Osteocyte (in vitro differentiated cells): ENCODE results near the gene ERP29. TPM values are rescaled to one million over a fixed set of nuclear protein-coding genes. Genes with fewer than 3 reads are reported as not detected.
"Not testable (repeated sequence)": the region's sequence is repeated elsewhere in the genome, so short reads cannot be mapped to it uniquely, and the experiment has no call there.

Experiments
- DNase-seq: peaks from one replicate; pipeline ENCODE4 v3.0.0; 2021; ENCODE audit warnings: mixed read lengths; ENCODE audit not compliant: unreplicated experiment; ENCODE audit errors: extremely low spot score
- H3K27ac Mint-ChIP-seq: one replicate; pipeline ENCODE4 v1.8.0; 2021; ENCODE audit warnings: mild to moderate bottlenecking, mixed read lengths; ENCODE audit not compliant: unreplicated experiment
- H3K27me3 Mint-ChIP-seq: one replicate; pipeline ENCODE4 v1.8.0; 2021; ENCODE audit warnings: mixed read lengths; ENCODE audit not compliant: unreplicated experiment
- H3K36me3 Mint-ChIP-seq: one replicate; pipeline ENCODE4 v1.8.0; 2021; ENCODE audit warnings: mixed read lengths; ENCODE audit not compliant: unreplicated experiment
- H3K4me1 Mint-ChIP-seq: one replicate; pipeline ENCODE4 v1.8.0; 2021; ENCODE audit warnings: mixed read lengths; ENCODE audit not compliant: unreplicated experiment
- H3K4me3 Mint-ChIP-seq: one replicate; pipeline ENCODE4 v1.8.0; 2021; ENCODE audit warnings: mild to moderate bottlenecking, moderate library complexity, mixed read lengths; ENCODE audit not compliant: unreplicated experiment
- H3K9me3 Mint-ChIP-seq: one replicate; pipeline ENCODE4 v1.8.0; 2021; ENCODE audit warnings: mixed read lengths; ENCODE audit not compliant: unreplicated experiment
- total RNA-seq: library from RNA; stranded (reverse); gene quantifications from 2 replicates; pipeline ENCODE4 v1.2.1, GENCODE V29; 2021
- TF ChIP-seq, protein P1 (sequence below): fragments of 200-600 bp; sonication (generic); IDR thresholded peaks from 2 replicates; pipeline ENCODE4 v1.5.0; 2021; ENCODE audit warnings: antibody characterized with exemption, mild to moderate bottlenecking, moderate library complexity

The ERP29 gene
- total RNA-seq, 1 donor from 2014 or later = 133 TPM

GRCh38 chr12:111984820-111985219 is 28.4 kb upstream of the ERP29 start:
- Mint-ChIP-seq H3K27me3 (no peaks in the 10 kb centered on the region), H3K9me3 (no peaks in the 10 kb centered on the region), H3K36me3 (peaks cover 12% of the 10 kb centered on the region), H3K4me3 (no peak overlapping the region), H3K27ac (no peak overlapping the region), H3K4me1 (peaks cover 8% of the 10 kb centered on the region)
- TF ChIP-seq, protein P1, sequence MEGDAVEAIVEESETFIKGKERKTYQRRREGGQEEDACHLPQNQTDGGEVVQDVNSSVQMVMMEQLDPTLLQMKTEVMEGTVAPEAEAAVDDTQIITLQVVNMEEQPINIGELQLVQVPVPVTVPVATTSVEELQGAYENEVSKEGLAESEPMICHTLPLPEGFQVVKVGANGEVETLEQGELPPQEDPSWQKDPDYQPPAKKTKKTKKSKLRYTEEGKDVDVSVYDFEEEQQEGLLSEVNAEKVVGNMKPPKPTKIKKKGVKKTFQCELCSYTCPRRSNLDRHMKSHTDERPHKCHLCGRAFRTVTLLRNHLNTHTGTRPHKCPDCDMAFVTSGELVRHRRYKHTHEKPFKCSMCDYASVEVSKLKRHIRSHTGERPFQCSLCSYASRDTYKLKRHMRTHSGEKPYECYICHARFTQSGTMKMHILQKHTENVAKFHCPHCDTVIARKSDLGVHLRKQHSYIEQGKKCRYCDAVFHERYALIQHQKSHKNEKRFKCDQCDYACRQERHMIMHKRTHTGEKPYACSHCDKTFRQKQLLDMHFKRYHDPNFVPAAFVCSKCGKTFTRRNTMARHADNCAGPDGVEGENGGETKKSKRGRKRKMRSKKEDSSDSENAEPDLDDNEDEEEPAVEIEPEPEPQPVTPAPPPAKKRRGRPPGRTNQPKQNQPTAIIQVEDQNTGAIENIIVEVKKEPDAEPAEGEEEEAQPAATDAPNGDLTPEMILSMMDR = no peak
- no peak for DNase-seq

DNA sequence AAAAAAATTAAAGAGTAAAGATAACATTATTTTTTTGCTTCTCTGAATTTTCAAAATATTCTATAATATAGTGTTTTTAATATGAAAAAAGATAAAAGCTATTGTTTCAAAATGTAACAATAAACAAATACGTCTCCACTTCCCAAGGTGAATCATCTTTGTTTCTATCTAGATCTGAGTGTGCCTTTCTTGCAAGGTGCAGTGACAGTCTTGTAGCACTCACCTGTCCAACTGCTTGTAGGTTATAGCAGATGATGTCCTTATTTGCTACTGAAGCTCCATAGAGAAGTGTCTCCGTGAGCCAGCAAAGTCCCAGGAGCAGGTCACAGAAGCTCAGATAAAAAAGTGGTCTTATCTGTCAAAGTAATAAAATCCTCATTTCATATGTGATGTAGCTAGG is 21.7 kb upstream of the ERP29 start:
- DNase-seq = no peak
- no peak overlapping the region for H3K4me3 Mint-ChIP-seq
- TF ChIP-seq, protein P1 = no peak
- no peaks in the 10 kb centered on the region for H3K27me3 Mint-ChIP-seq
- H3K4me1 Mint-ChIP-seq = no peaks in the 10 kb centered on the region
- H3K36me3 Mint-ChIP-seq = peaks cover 7% of the 10 kb centered on the region
- no peaks in the 10 kb centered on the region for H3K9me3 Mint-ChIP-seq
- H3K27ac Mint-ChIP-seq = no peak overlapping the region

GRCh38 chr12:111991946-111992345 is 21.3 kb upstream of the ERP29 start:
- Mint-ChIP-seq H3K9me3 (no peaks in the 10 kb centered on the region), H3K36me3 (peaks cover 7% of the 10 kb centered on the region), H3K4me1 (no peaks in the 10 kb centered on the region), H3K27me3 (no peaks in the 10 kb centered on the region), H3K27ac (no peak overlapping the region), H3K4me3 (no peak overlapping the region)
- no peak for DNase-seq
- TF ChIP-seq, protein P1 = no peak

DNA sequence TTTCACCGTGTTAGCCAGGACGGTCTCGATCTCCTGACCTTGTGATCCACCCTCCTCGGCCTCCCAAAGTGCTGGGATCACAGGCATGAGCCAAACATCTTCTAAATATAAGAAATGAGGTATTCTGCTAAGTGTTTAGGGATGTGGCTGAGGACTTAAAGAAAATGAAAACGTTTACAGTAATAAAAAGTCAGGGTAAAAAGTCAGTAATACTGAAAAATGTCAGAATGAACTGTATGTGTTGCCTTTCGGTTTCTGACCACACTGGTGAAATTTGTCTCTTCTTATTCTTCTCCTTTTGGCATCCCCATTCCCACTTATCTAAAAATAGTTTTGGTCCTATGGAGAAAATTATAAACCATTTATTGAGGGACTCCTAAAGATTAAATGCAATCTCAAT is 20.8 kb upstream of the ERP29 start:
- TF ChIP-seq, protein P1 = no peak
- H3K4me1 Mint-ChIP-seq = no peaks in the 10 kb centered on the region
- DNase-seq = no peak
- no peak overlapping the region for H3K4me3 Mint-ChIP-seq
- no peak overlapping the region for H3K27ac Mint-ChIP-seq
- no peaks in the 10 kb centered on the region for H3K27me3 Mint-ChIP-seq
- no peaks in the 10 kb centered on the region for H3K9me3 Mint-ChIP-seq
- H3K36me3 Mint-ChIP-seq = peaks cover 7% of the 10 kb centered on the region

DNA sequence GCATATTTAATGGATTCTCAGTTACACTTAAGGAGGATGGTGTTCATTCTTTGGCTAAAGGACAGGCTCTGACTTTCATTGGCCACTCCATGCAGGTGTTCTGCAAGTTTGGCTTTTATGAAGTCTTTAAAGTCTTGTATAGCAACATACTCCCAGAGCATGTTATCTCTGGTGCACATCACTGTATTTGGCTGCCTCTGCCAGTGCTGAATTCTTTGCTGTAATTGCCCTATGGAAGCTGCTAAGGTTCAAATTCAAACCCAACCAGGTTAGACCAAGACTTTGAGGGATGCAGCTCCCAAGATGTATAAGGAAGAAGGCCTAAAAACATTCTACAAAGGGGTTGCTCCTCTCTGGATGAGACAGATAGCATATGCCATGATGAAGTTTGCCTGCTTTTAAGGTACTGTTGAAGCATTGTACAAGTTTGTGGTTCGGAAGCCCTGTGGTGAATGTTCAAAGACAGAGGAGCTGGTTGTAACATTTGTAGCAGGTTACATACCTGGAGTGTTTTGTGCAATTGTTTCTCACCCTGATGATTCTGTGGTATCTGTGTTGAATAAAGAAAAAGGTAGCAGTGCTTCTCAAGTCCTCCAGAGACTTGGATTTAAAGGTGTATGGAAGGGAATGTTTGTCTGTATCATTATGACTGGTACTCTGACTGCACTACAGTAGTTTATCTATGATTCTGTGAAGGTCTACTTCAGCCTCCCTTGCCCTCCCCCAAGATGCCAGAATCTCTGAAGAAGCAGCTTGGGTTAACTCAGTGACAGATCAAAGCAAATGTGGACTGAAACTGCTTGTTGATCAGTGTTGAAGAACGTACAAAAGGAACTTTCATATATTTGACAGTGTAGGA is 19.7 kb upstream of the ERP29 start:
- Mint-ChIP-seq H3K27me3 (no peaks in the 10 kb centered on the region), H3K27ac (no peak overlapping the region), H3K9me3 (no peaks in the 10 kb centered on the region), H3K4me1 (no peaks in the 10 kb centered on the region), H3K36me3 (peaks cover 7% of the 10 kb centered on the region), H3K4me3 (no peak overlapping the region)
- TF ChIP-seq, protein P1 = no peak
- no peak for DNase-seq

DNA sequence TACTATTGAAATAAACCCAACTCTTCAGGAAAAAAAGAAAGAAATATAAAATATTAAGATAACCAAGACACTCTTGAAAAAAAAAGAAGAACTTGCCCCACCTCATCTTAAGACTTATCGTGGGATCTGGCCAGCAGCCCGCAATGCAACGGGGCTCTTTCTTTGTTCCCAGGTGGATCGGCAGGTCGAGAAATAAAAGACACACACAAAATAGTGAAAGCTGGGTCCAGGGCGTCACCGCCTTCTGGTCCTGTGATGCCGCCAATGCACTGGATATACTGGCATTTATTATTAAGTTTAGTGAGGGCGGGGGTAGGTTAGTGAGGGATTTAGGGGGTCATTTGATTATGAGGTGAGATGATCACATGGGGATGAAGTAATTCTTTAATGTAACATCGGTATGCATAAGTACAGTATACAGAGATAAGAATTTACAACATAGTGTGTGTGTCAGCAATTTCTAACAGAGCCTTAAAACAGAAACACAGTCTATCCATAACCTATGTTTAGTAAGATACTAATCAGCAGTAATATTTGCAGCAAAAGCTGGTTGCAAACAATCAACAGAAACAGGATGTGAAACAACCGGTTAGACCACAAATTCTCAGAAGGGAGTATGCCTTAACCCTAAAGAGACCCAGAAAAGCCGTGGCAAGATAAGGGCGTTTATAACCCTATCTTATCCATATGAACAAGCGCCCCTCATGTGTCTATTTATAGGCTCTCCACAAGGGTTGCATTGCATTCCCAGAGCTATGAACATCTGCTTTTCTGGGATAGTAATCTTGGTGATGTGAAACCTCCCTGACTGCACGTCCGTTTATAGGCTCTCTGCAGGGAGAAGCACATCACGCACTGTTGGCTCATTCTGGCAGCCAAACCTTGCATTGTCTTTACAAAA is 18.8 kb upstream of the ERP29 start:
- H3K36me3 Mint-ChIP-seq, H3K9me3 Mint-ChIP-seq, H3K4me1 Mint-ChIP-seq, H3K27ac Mint-ChIP-seq, H3K4me3 Mint-ChIP-seq, DNase-seq, H3K27me3 Mint-ChIP-seq: not testable (repeated sequence)
